Left ventricle myocardium superior (tissue), 1 donor: Measurements from ENCODE around the gene LELP1. TPM values are rescaled to one million over a fixed set of nuclear protein-coding genes. Genes with fewer than 3 reads are reported as not detected.
"Not testable (repeated sequence)": the region's sequence is repeated elsewhere in the genome, so short reads cannot be mapped to it uniquely, and the experiment has no call there.

Source experiments
- ATAC-seq: fragments of 200-7000 bp; cut with Tn5 transposase; one replicate; pipeline ENCODE4 v1.9.1; 2020; ENCODE audit warnings: mild to moderate bottlenecking, moderate library complexity
- DNase-seq: peaks from one replicate; pipeline ENCODE4 v3.0.0-alpha.2; 2020
- intact Hi-C: fragments of 100-400 bp; cut with micrococcal nuclease; formaldehyde crosslinking; loops from one replicate; pipeline ENCODE4 v1.11.0; 2022
- total RNA-seq: library from RNA; stranded (reverse); fragmentation: NEBNext Ultra II Directional; extraction: Animal tissue kit (Norgen Biotek cat#: 25700); gene quantifications from one replicate; pipeline ENCODE4 v1.2.1, GENCODE V29; 2021
- donor health status: DM: no; HTN: yes; CAD: no; lungs with severe emphysema.

The LELP1 gene
- total RNA-seq, 1 donor from 2014 or later: not detected

DNA sequence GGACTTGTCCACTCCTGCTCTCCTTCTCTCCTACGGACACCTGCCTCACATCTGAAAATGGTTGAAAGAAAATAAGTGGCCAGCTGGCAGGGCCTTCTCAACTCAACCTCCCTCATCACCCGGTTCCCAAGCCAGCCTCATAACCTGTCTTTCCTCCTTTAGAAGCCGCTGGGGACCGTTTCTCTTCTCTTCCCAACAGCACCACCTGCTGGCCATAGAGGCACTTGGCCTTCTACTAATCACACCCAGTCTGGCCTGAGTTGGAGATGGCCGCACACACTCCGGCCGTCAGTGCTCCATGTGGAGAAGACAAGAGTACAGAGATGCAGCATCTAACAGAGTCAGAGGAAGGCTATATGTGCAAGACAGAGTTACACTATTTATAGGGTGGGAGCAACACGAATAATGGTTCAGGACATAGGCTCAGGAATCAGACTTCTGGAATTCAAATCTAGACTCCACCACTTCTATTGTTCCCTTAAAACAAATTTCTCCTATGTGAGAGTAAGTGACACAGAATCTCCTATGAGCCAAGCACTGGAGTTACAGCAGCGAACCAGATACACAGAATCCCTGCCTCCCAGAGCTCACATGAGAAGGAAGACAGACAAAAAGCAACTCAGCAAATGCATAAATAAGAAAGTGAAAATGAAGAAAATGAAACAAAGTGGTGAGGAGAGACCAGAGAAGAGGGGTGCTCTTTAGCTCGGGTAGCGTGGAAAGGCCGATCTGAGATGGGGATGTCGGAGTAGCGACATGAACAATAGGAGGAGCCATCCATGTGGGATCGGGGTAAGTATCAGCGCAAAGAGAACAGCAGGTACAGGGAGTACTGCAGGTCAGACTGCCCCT is 20.0 kb downstream of the LELP1 start:
- DNase-seq (peak; percentile 61), ATAC-seq (peak; percentile 81)
- intact Hi-C loops: not testable (repeated sequence)

DNA sequence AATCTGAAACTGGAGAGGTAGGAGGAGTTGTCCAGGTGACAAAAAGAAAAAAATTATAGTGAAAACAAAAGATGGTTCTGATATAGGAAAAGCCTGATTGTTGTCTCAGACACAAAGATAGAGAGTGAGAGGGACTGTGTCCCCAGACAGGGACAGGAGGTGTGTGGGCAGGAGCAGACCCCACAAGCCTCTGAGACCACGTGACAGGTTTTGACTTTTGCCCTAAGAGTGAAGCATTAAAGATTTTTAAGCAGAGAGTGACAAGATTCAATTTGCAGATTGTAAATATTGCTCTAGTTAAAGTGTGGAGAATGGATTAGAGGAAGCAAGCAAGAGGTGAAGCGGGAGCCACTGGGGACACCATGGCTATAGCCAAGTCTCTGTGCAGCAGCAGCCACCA is 24.6 kb downstream of the LELP1 start:
- no peak for ATAC-seq
- intact Hi-C loops: no loop called here
- no peak for DNase-seq

DNA sequence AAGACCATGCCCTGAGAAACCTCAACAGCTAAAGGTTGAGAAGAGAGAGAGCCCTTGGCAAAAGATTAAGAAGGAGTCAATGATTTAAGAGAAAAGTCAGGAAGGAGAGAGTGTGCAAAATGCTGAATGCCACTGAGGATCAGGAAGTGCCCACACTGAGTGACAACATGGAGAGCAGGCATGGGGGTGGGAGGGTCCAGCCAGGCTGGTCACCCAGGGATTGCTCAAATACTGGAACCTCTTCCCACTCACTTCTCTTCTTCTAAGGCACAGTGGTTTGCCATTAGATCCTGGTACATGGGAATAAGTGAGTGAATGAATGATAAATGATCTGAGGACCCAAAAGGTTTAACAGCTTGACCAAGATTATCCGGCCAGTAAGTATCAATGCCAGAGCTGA is 25.3 kb downstream of the LELP1 start:
- intact Hi-C loops: no loop called here
- ATAC-seq (no peak), DNase-seq (no peak)

DNA sequence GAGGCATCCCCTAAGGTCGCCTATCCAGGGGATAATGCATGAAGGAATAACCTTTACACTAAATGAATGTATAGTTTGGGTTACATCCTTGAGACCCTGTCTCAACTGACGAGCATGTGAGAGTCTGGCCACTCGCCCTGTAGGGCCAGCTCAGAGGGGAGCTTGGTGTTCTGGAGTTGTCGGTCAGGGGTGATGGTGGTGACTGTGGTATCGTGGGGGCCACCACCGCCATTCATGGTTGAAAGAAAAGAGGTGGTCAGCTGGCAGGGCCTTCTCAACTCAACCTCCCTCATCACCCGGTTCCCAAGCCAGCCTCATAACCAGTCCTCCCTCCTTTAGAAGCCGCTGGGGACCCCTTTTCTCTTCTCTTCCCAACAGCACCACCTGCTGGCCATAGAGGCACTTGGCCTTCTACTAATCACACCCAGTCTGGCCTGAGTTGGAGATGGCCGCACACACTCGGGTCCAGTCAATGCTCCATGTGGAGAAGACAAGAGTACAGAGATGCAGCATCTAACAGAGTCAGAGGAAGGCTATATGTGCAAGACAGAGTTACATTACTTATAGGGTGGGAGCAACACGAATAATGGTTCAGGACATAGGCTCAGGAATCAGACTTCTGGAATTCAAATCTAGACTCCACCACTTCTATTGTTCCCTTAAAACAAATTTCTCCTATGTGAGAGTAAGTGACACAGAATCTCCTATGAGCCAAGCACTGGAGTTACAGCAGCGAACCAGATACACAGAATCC is 26.0 kb downstream of the LELP1 start:
- ATAC-seq, intact Hi-C loops, DNase-seq: not testable (repeated sequence)

DNA sequence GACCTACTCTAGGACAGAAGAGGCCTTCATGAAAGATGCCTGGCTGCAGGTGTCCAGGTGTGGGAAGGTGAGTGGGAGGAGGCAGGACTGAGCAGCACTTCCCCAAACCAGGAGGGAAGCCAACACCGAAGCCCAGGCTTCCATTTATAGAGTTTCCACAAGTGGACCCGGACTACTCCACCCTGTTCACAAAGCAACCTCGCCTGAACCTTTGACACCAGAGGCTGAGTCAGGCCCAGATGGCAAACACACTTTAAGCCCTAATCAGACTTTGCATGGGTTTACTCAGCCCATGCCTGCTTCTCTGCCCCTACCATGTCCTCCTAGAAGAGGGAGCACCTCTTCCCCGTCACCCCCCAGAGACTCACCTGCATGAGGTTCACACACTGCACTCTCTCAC is 28.1 kb downstream of the LELP1 start:
- peak; percentile 11 for ATAC-seq
- intact Hi-C loops: no loop called here

DNA sequence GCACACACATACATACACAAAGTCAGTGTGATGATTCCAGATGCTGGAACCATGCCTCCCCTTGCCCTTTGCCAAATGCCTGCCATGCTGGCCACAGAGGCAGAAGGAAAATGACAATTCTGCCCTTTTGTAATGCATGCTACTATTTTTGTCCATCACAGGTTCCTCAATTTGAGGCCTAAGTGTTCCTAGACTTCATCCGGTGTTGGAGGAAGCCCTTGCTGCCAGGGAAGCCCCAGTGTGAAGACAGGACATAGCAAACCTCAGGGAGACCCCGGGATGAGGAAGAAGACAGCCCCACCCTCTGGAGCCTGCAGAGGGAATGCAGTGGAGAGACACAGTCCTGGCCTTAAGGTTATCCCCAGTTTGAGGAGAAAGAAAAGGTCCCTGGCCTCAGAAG is 28.6 kb downstream of the LELP1 start:
- ATAC-seq (peak; percentile 65), DNase-seq (no peak)
- intact Hi-C loops: no loop called here

More for the DNA sequence above, 28.1 kb downstream of the LELP1 start:
- no peak for DNase-seq

DNA sequence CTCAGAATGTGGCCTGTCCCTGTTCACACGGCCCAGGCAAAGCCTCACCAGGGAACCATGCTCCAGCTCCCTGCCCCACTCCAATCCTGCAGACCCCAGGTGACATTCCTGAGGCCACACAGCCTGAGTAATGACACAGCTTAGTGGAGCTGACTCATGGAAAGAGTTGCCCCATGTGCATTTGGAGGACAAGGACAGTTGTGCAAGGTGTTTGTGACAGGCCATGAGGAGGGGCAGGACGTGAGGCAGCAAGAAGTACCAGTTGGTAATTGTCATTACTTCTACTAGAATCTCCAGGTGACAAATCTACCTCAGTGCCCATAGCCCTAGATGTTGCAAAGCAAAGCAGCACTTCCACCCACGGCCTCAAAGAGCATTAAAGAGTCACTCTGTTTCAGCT is 29.3 kb downstream of the LELP1 start:
- intact Hi-C loops: no loop called here
- ATAC-seq (no peak), DNase-seq (no peak)

DNA sequence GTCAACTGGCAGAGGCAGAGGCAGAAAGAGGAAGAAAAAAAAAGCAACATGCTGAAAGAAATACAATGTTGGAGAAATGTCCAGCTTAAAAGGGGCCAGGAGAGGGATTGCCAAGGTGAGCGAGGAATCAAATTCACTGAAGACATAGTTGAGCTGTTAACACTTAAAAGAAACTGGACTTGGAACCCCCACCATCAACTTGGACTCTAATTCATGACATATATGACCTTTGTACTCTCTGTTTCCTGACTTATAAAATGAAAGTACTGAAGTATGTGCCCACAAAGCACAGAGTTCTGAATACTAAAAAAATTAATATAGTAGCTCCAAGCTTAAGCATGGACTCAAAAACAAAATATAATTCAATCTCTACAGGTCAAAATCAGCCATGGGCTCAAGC is 30.2 kb downstream of the LELP1 start:
- DNase-seq: no peak
- ATAC-seq: no peak

DNA sequence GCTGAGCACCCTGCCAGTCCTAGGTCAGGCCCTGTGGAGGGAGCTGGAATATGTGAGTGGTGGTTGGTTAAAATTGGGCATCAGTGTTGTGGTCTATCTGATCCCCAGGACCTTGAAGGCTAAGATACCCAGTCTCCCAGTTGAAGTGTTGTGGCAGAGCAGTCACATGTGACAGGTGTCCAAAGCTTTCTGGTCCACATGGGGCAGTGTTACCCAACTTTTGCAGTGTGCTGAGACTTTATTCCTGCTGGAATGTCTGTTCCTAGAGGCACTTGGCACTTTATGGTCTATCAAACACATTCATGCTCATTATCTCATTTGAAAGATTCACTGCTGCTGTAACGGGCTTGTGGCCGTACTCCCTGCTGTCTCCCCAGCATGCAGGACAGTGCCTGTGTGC is 35.3 kb downstream of the LELP1 start:
- intact Hi-C loops: no loop called here
- no peak for DNase-seq
- ATAC-seq: no peak

More for the DNA sequence above, 30.2 kb downstream of the LELP1 start:
- intact Hi-C loops: no loop called here

DNA sequence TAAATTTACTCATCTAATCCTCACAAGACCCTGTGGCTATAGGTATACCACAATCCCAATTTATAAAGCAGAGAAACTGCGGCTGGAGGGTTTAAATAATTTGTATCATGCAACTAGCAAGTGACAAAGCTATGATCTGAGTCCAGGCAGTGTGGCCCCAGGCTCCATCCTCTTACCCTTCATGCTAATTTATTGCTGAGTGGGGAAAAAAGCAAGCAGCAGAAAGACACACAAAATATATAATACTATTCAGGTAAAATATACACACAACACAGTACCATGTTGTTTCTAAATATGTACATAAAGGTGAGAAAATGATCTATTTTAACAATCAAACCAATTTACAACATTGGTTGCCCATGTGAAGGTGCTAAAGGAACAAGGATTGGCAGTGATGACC is 38.9 kb downstream of the LELP1 start:
- ATAC-seq: no peak
- no peak for DNase-seq
- intact Hi-C loops: no loop called here

DNA sequence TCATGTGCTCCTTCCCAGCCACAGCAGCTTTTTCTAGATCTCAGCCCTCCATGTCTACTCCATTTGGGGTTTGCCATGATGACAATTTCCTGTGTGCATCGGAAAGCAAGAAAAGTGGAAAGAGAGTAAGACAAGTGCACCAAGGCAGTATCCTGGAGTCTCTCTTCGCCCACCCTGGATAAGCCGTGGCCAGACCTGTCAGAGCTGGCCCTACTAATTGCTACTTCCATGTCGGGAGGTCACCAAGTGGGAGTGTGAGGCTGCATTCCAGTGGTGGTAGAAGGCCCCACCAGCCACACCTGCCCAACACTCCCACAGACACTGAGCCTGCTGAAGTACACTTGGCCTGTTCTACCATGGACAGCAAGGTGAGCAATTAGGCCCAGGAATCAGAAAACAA is 42.2 kb downstream of the LELP1 start:
- no peak for DNase-seq
- ATAC-seq: no peak
- intact Hi-C loops: no loop called here

DNA sequence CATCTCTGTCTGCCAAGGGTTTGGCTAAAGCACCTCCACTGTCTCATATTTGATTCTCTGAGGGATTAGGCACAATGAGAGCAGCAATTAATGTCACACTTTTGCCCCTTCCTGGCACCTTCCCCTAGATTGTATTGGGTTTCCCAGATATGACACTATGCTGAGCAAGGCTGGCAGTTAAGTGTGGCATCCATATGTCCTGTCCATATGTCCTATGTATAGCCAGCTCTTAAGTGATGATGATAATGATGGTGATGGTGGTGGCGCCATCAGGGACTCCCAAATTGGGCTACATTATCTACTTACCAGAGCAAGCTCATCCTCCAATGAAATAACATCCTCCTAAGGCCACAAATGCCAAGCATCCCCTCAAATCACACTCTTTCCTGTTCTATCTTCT is 42.8 kb downstream of the LELP1 start:
- intact Hi-C loops: no loop called here
- ATAC-seq: no peak
- no peak for DNase-seq

DNA sequence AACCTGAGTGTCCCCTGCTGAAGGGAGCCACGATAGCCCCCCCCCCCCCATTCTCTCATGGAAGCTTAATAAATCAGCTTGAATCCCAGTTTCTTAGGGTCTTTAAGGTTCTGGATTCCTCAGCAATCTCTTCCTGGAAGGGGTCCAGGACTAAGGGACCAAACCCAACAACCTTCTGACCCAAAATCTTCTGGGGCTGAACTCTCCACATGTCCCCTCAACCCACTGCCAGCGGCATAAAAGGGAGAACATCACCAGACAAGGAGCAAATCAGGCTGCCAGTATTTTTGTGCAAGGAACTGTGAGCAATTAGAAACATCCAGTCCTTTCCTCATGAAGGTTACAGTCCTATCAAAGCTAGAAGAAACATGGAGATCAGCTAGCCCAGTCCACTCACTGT is 43.6 kb downstream of the LELP1 start:
- intact Hi-C loops: no loop called here
- DNase-seq (no peak), ATAC-seq (no peak)

DNA sequence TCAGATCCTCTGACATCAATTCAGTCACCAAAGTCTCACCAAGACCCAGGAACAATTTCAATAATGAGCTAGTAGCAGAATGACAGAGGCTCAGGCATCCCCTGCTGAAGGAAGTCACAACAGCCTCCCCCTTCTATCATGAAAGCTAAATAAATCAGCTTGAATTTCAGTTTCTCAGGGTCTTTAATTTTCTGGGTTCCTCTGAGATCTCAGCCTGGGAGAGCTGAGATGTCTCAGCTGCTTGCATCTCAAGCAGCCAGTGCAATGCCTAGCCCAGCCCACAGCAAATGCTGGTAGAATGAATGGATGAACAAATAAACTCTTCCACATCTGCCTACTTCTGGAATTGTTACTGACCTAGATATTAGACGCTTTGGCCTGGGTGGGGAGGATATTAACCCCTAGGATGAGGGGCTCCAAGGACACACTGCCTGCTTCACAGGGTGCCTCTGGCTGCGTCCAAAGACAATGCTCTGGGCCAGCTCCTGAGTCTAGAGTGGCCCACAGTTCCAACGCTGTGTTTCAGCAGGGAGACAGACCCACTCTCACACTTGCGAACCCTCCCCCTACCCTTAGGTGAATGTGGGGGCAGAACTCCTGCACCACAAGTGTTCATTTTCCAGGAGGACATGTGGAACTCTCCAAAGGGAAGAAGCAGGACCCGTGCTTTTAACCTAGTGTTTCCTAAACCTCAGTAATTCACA is 45.1 kb downstream of the LELP1 start:
- intact Hi-C loops: no loop called here
- ATAC-seq: no peak
- DNase-seq: no peak

DNA sequence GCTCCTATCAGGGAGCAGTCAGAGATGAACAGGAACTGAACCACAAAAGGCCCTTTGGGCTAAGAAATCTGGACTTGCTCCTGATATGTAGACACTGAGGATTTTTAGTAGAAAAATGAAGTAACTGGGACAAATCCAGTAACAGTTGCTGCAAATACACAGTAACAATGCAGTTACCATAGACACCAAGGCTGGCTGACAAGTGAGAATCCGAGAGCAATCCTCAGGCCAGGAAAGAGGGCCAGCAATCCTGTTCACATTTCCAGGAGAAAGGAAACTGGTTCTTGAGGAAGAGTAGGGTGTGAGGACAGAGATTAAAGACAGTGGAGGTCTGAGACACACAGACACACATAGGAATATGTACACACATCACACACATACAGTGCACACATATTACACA is 46.9 kb downstream of the LELP1 start:
- no peak for DNase-seq
- ATAC-seq: no peak
- intact Hi-C loops: no loop called here

DNA sequence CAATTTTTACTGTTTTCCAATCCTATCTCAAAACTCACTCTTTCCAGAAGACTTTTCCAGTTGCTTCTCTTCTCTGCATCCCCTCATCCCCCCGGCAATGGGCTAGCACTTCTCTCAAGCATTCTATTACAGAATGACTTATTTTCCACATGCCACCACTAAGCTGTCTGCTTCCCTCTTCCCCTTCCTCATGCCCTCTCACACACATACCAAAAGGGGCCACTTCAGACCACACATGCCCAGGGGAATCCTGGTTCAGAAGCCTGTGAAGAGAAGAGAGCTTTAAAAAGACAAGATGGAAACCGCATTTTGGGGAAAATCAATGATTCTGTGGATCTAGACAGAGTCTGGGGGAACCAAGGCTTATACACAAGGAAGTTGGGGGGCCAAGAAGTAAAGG is 47.9 kb downstream of the LELP1 start:
- no peak for ATAC-seq
- intact Hi-C loops: no loop called here
- DNase-seq: no peak

DNA sequence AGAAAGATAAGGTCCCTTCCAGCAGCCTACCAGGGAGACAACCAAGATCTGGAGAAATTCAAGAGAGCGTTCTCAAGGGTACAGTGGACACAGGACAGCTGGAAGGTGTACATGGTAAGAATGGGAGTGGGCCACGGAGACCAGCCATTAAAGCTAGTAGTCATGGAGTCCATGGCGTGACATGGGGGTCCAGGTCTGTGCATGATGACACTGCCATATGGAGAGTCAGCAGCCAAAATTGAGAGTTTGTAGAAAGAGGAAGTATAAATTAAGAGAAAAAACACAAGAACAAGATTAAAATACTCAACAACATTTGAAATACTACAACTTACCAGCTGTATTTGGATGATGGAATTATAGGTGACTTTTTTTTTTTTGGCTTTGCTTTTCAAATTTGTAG is 48.3 kb downstream of the LELP1 start:
- intact Hi-C loops: no loop called here
- ATAC-seq: no peak
- no peak for DNase-seq

DNA sequence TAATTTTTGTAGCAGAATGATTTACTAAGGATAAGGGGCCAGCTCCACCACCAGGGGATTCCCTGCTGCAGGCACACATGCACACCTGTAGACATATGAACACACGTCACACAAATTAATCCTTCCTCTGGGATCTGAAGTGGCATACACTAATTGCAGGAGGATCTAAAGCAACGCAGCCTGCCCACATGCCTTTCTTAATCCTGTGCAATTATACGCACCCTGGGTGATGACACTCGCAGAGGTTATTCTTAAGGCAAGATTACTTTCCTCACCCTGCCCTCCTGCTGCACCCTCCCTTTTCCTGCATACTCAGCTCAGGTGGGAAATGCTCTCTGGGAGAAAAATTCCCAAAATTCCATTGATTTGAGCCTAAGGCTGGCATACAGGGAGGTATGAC is 48.8 kb downstream of the LELP1 start:
- DNase-seq (no peak), ATAC-seq (no peak)
- intact Hi-C loops: no loop called here

DNA sequence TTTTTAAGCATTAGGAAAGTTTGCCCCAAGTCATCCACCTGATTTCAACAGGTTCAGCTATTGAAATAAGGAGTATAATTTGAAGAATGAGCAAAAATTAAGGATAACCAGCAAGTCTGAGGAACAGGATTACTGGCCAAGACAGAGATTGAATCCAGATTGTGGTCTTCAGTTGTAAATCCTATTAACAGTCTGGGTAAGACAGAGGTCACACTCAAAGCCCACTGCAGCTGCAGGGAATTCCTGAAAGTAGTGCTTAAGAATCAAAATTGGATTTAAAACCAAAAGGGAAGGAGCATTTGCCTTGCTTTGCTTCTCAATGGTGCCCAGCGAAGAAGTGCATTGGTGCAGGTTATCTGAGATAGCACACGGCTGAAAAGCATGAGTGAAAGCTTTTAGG is 49.8 kb downstream of the LELP1 start:
- DNase-seq (no peak), ATAC-seq (no peak)
- intact Hi-C loops: no loop called here

DNA sequence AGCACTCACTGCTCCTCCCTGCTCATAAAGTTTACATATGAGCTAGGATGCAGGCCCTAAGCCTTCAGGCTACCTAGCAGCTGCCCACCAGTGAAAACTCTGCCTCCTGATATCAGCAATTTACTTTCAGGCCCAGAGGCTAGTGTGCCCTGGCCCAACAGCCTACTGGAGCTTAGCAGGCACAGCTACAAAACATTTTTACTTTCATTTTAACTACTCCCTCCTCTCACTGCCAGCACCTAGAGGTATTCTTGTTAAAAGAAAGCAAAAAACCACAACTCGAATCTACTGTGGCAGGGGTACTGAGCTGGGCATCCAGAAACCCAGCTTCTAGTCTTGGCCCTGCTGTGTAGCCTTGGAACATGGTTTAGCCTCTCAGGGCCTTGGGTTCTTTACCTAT is 50.5 kb downstream of the LELP1 start:
- ATAC-seq: no peak
- no peak for DNase-seq
- intact Hi-C loops: no loop called here
